Pancreas (tissue), 10 donors: ENCODE results near the gene KIFC3. TPM values are rescaled to one million over a fixed set of nuclear protein-coding genes. Genes with fewer than 3 reads are reported as not detected.
A peak's percentile ranks its signal among the peaks of the same experiment; 100 is the strongest.

ENCODE experiments used
- ATAC-seq, 4 donors: fragments of 200-7000 bp; cut with Tn5 transposase; one replicate each; pipeline versions ENCODE4 v1.8.0 to v1.9.1; 2020; ENCODE audit warnings: mild to moderate bottlenecking in 4 of 4, moderate library complexity in 4 of 4
- DNase-seq, 6 donors: peaks; one replicate each; pipeline ENCODE4 v3.0.0-alpha.2; 2020
- FAIRE-seq: peaks from 2 replicates; lab custom pipeline; 2012; peaks lifted over from hg19 to GRCh38; lab: Jason Lieb, UNC
- H3K27ac ChIP-seq, 4 donors: fragments of 200-600 bp; sonication (generic); 1 replicate in 3 of 4; 2 replicates in 1 of 4; pipeline versions ENCODE4 v1.5.0 to v1.8.0; 2020
- H3K27me3 ChIP-seq, 4 donors: fragments of 200-600 bp; one replicate each; pipeline ENCODE4 v1.8.0; 2021
- H3K36me3 ChIP-seq, 3 donors: fragments of 200-600 bp; sonication (generic) in 1 of 3; one replicate each; pipeline versions ENCODE4 v1.5.0 to v1.8.0; 2020 to 2021
- H3K4me1 ChIP-seq, 3 donors: fragments of 200-600 bp; one replicate each; pipeline ENCODE4 v1.8.0; 2021
- H3K4me3 ChIP-seq, 4 donors: fragments of 200-600 bp; sonication (generic) in 2 of 4; one replicate each; pipeline versions ENCODE4 v1.5.0 to v1.8.0; 2020 to 2021
- H3K9me3 ChIP-seq, 4 donors: fragments of 200-600 bp; one replicate each; pipeline ENCODE4 v1.8.0; 2021
- CTCF ChIP-seq, 4 donors: fragments of 200-600 bp; sonication (generic) in 3 of 4; IDR thresholded peaks; one replicate each; pipeline versions ENCODE4 v1.5.0 to v1.8.0; 2021; ENCODE audit warnings: antibody characterized with exemption in 4 of 4
- WGBS, 2 donors: extraction: QIAGEN DNeasy Blood & Tissue Kit; methylation state at CpG; one replicate each; pipeline ENCODE4 v1.1.7; 2013; 5-methylcytosine and 5-hydroxymethylcytosine counted together
- intact Hi-C, 3 donors: fragments of 100-400 bp; cut with DNase I; formaldehyde crosslinking; loops; one replicate each; pipeline versions ENCODE4 v1.11.1 to v1.14.2; 2022
- polyA plus RNA-seq, 2 donors: library from polyadenylated mRNA; stranded (reverse); fragments of 200-250 nt; gene quantifications; one replicate each; pipeline ENCODE4 v1.2.3, GENCODE V29; 2013
- total RNA-seq, 6 donors: library from RNA; stranded (reverse); fragmentation: NEBNext Ultra II Directional in 4 of 6; extraction: Animal tissue kit (Norgen Biotek cat#: 25700) in 4 of 6; gene quantifications; one replicate each; pipeline versions ENCODE4 v1.2.1 to v1.2.4, GENCODE V29; 2021 to 2023
- donor health status: healthy with polysubstance abuse.
- donor health status: DM: no; HTN: no; CAD: no; lungs with moderate emphysema.
- donor health status: DM: no; HTN: no; CAD: no.
- donor health status: control.
- donor health status: control.
- donor health status: Bipolar disorder and iron deficiency.
- donor health status: DM: yes; HTN: yes; CAD: no.
- donor health status: DM: no; HTN: no; CAD: no.
- donor health status: DM: no; HTN: no; CAD: no.
- donor health status: DM: yes; HTN: yes; CAD: no.

KIFC3 gene
- total and polyA plus RNA-seq, 8 donors, result 33.8 to 284 (median 61.1) TPM

GRCh38 chr16:57760357-57761160 is 41.7 kb downstream of the KIFC3 start:
- no peaks in the 10 kb centered on the region for H3K27me3 ChIP-seq
- H3K27ac ChIP-seq, result no peak overlapping the region
- 90 to 91% methylated on average over 40 of the region's 40 CpGs for WGBS, 2 donors
- H3K4me1 ChIP-seq, result no peaks in the 10 kb centered on the region
- H3K36me3 ChIP-seq, result peaks cover 0 to 17% (median 0%) of the 10 kb centered on the region in 3 donors
- DNase-seq, result peak in 2 of 6 donors; percentile 27 to 61
- ATAC-seq, result no peak
- H3K9me3 ChIP-seq, result no peaks in the 10 kb centered on the region
- no peak for TF ChIP-seq CTCF (IDR thresholded peaks at IDR 0.05)
- FAIRE-seq, result no peak
- intact Hi-C loops, result no loop called here
- no peak overlapping the region for H3K4me3 ChIP-seq

GRCh38 chr16:57759541-57760356 is 42.5 kb downstream of the KIFC3 start:
- no peak for FAIRE-seq
- peak in 1 of 6 donors; percentile 72 for DNase-seq
- ATAC-seq, result no peak
- Histone ChIP-seq H3K27me3 (no peaks in the 10 kb centered on the region), H3K9me3 (no peaks in the 10 kb centered on the region), H3K27ac (no peak overlapping the region), H3K4me3 (no peak overlapping the region), H3K4me1 (no peaks in the 10 kb centered on the region), H3K36me3 (peaks cover 0 to 17% (median 0%) of the 10 kb centered on the region in 3 donors)
- TF ChIP-seq CTCF (IDR thresholded peaks at IDR 0.05), result no peak
- intact Hi-C loops, result loop anchor here in 1 of 3 donors (10.0 kb wide), 1 partner anchor 105 kb away; no protein-coding TSS in a partner anchor
- WGBS, 2 donors, result 88% methylated on average over 21 of the region's 21 CpGs

GRCh38 chr16:57759131-57759530 is 43.2 kb downstream of the KIFC3 start:
- no peaks in the 10 kb centered on the region for H3K4me1 ChIP-seq
- H3K27me3 ChIP-seq, result no peaks in the 10 kb centered on the region
- 85 to 86% methylated on average over 4 to 7 of the region's 7 CpGs for WGBS, 2 donors
- no peak overlapping the region for H3K27ac ChIP-seq
- intact Hi-C loops, result loop anchor here in 1 of 3 donors (10.0 kb wide), 1 partner anchor 106 kb away; no protein-coding TSS in a partner anchor
- TF ChIP-seq CTCF (IDR thresholded peaks at IDR 0.05), result no peak
- DNase-seq (peak in 1 of 6 donors; percentile 76), ATAC-seq (no peak), FAIRE-seq (no peak)
- no peaks in the 10 kb centered on the region for H3K9me3 ChIP-seq
- no peak overlapping the region for H3K4me3 ChIP-seq
- H3K36me3 ChIP-seq, result peaks cover 0 to 17% (median 0%) of the 10 kb centered on the region in 3 donors

GRCh38 chr16:57758331-57759117 is 43.8 kb downstream of the KIFC3 start:
- FAIRE-seq, result no peak
- no peaks in the 10 kb centered on the region for H3K4me1 ChIP-seq
- peak in 1 of 6 donors; percentile 70 for DNase-seq
- intact Hi-C loops, result loop anchor here in 1 of 3 donors (10.0 kb wide), 1 partner anchor 106 kb away; no protein-coding TSS in a partner anchor
- no peak overlapping the region for H3K4me3 ChIP-seq
- no peak for ATAC-seq
- no peaks in the 10 kb centered on the region for H3K9me3 ChIP-seq
- WGBS, 2 donors, result 82 to 85% methylated on average over 29 to 33 of the region's 33 CpGs
- H3K27ac ChIP-seq, result no peak overlapping the region
- no peak for TF ChIP-seq CTCF (IDR thresholded peaks at IDR 0.05)
- H3K27me3 ChIP-seq, result no peaks in the 10 kb centered on the region
- peaks cover 0 to 17% (median 0%) of the 10 kb centered on the region in 3 donors for H3K36me3 ChIP-seq
